ENCODE data around the gene PPP1R14B. TPM values are rescaled to one million over a fixed set of nuclear protein-coding genes. Genes with fewer than 3 reads are reported as not detected.
A peak's percentile ranks its signal among the peaks of the same experiment; 100 is the strongest.

PPP1R14B gene
- total RNA-seq, 1 donor from 2014 or later: 76.5 TPM

DNA sequence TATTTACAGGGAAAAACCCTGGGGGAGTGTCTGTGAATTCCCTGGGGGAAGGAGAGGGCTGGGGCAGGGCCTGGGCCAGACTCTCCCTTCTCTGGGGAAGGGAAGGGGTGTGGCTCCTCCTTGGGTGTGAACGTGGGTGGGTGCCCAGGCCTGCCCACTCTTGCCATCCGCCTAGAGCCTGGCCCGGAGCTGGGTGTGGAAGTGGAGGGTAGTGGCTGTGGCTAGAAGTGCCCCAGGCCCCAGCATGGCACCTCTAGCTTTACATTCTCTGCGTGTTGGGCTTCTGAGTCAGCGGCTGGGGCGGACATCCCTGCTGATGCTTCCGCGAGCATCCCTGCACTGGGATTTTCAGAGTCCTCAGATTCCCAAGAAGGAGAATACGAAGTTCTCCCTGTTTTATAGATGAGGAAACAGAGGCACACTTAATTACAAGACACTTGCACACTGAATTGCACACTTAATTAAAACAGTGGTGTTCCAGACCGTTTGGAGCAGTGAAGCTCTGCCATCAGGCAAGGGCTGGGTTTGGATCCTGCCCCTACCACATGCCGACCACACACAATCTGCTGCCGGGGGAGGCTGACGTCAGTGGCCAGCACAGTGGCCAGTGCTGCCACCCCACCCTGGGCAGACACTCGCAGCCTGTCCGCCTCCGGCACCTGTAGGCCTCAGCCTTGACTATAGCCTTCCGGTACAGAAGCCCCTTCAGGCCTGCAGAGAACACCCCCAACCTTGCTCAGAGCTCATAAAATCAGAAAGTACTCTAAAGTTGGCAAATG, 30.1 kb upstream of the PPP1R14B start:
- Histone ChIP-seq H3K27ac (no peak overlapping the region), H3K4me3 (no peak overlapping the region), H3K27me3 (no peaks in the 10 kb centered on the region), H3K36me3 (peaks cover 30% of the 10 kb centered on the region), H3K4me1 (peaks cover 11% of the 10 kb centered on the region), H3K9me3 (no peaks in the 10 kb centered on the region)
- peak; percentile 63 for ATAC-seq
- intact Hi-C loops (cut with DNase I): no loop called here
- TF ChIP-seq, protein P1, sequence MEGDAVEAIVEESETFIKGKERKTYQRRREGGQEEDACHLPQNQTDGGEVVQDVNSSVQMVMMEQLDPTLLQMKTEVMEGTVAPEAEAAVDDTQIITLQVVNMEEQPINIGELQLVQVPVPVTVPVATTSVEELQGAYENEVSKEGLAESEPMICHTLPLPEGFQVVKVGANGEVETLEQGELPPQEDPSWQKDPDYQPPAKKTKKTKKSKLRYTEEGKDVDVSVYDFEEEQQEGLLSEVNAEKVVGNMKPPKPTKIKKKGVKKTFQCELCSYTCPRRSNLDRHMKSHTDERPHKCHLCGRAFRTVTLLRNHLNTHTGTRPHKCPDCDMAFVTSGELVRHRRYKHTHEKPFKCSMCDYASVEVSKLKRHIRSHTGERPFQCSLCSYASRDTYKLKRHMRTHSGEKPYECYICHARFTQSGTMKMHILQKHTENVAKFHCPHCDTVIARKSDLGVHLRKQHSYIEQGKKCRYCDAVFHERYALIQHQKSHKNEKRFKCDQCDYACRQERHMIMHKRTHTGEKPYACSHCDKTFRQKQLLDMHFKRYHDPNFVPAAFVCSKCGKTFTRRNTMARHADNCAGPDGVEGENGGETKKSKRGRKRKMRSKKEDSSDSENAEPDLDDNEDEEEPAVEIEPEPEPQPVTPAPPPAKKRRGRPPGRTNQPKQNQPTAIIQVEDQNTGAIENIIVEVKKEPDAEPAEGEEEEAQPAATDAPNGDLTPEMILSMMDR (IDR thresholded peaks at IDR 0.05): no peak
- no peak for DNase-seq

DNA sequence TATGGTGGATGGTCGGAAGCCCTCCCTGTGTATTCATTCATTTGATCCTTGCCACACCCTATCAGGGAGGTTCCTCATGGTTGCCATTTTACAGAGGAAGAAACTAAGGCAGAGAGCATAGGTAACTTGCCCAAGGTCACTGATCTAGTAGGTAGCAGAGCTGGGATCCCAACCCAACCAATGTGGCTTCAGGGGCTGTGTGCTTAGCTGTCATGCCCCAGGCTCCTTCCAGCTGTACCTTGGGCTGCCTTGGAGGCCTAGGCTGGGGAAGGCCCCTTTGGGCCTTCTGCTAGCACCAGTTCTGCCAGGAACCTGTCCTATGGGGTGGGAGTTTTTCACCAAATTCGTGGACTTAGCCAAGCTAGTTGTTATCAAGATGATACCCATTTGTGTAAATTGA, 29.1 kb upstream of the PPP1R14B start:
- ATAC-seq: no peak
- H3K27ac ChIP-seq: no peak overlapping the region
- H3K4me1 ChIP-seq: peaks cover 9% of the 10 kb centered on the region
- TF ChIP-seq, protein P1 (IDR thresholded peaks at IDR 0.05): no peak
- intact Hi-C loops (cut with DNase I): no loop called here
- no peak for DNase-seq
- H3K9me3 ChIP-seq: no peaks in the 10 kb centered on the region
- H3K27me3 ChIP-seq: no peaks in the 10 kb centered on the region
- peaks cover 28% of the 10 kb centered on the region for H3K36me3 ChIP-seq
- H3K4me3 ChIP-seq: no peak overlapping the region

DNA sequence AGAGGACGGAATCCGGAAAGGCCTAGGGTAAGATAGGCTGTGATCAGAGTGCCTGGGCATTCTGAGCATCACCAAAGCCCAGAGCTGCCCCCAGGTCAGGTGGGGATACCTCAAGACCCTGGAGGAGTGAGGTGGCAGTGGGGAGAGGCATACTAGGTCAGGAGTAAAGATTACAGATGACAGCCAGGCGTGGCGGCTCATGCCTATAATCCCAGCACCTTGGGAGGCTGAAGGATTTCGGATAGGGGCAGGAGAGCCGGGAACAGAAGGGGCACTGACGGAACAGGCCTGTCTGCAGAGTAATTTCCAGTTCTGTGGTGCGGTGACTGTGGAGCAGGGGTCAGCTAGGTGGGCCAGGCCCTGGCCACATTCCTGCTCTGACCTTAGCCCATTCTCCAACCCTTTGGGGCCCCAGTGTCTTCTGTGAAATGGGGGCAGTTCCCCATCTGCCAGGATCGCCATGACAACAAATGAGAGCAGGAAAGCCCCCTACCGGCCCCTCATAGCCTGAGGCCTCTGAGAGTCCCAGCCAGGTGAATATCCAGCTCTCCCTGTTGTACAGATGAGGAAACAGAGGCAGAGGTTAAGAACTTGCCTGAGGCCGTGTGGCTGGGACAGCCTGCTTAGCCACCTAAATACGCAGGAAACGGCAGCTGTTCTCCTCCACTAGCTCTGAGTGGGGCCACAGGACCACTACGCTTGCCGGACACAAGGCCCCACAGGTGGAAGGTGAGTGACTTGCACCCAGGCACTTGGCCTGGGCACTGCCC, 28.5 kb upstream of the PPP1R14B start:
- TF ChIP-seq, protein P1 (IDR thresholded peaks at IDR 0.05): no peak
- Histone ChIP-seq H3K27ac (no peak overlapping the region), H3K27me3 (no peaks in the 10 kb centered on the region), H3K9me3 (no peaks in the 10 kb centered on the region), H3K36me3 (peaks cover 28% of the 10 kb centered on the region), H3K4me3 (no peak overlapping the region), H3K4me1 (peaks cover 9% of the 10 kb centered on the region)
- DNase-seq: no peak
- ATAC-seq: no peak
- intact Hi-C loops (cut with DNase I): no loop called here

DNA sequence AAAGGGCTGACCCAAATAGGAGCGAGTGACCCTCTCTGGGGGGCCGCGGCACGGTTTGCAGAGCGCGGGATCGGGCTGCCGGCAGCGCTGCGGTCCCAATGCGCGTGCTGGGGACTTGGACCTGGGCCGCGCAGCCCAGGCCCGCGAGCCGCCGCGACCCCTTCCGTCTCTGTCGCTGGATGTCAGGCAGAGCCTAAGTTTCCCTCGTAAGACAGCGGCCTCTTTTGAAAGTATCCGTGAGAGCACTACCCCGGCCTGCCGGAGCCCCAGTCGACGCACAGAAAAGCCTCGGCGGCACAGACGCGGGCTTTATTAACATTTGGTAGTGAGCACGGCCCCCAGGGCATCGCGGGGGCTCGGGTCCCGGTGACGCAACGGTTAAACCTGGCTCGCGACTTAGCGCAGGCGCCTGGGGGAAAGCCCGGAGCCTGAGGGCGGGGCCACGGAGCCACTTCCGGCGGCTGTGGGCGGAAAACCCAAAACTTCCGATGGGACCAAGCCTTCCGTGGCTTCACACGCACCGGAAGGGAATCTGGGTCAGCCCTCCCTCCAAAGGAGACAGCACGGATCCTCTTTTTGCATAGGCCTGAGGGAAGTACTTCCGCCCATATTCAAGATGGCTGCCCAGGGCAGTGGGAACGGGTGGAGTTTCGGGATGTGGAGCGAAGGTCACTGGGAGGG, 22.9 kb upstream of the PPP1R14B start:
- intact Hi-C loops (cut with DNase I): no loop called here
- ATAC-seq: peak; percentile 87
- Histone ChIP-seq H3K27me3 (no peaks in the 10 kb centered on the region), H3K36me3 (peaks cover 22% of the 10 kb centered on the region), H3K27ac (peak overlapping the region; percentile 92), H3K9me3 (no peaks in the 10 kb centered on the region), H3K4me1 (peaks cover 29% of the 10 kb centered on the region), H3K4me3 (peak overlapping the region; percentile 73)
- TF ChIP-seq, protein P1 (IDR thresholded peaks at IDR 0.05): peak; percentile 11
- DNase-seq: peak; percentile 98

DNA sequence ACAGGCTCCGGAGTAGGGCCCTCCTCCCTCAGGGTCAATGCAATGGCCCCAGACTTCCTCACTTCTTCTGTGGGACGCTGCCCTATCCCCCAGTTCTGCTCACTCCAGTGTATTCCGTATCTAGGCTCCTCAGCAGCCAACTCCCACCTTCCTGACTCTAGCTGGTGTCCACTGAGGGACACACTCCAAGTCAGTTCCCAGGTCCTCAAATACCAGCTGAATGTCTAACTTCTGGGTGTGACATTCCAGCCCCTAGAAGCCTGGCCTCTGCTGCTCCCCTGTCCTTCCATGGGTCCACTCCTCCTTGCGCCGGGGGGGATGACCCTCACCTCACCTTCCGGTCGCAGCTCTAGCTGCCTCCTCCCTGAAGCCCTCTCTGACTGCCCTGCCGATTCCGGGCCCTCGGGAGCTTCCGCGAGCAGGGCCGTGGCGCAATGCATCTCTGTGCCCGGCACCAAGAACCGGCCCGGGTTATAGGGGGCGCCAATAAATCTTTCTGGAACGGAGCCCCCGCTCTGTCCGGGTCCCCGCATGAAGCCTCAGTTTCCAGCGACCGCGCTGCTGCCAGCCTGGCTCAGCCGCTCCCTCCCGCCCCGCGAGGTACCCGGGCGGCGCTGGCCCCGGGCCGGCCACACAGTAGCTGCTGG, 22.3 kb upstream of the PPP1R14B start:
- Histone ChIP-seq H3K27me3 (no peaks in the 10 kb centered on the region), H3K27ac (peak overlapping the region; percentile 92), H3K4me1 (peaks cover 29% of the 10 kb centered on the region), H3K9me3 (no peaks in the 10 kb centered on the region), H3K36me3 (peaks cover 23% of the 10 kb centered on the region), H3K4me3 (peak overlapping the region; percentile 73)
- ATAC-seq (peak; percentile 32), DNase-seq (peak; percentile 88)
- intact Hi-C loops (cut with DNase I): no loop called here
- TF ChIP-seq, protein P1 (IDR thresholded peaks at IDR 0.05): no peak

Measured in upper lobe of right lung (tissue), 1 donor.